ENCODE results near the gene TMPRSS11E.

Gene TMPRSS11E

GRCh38 chr4:68466751-68467150 lies 19.5 kb downstream of the TMPRSS11E start:
- no peak overlapping the region for H3K4me3 ChIP-seq (ENCODE audit: low read depth, low read length)
- H3K36me3 ChIP-seq: no peaks in the 10 kb centered on the region
- H3K9me3 ChIP-seq: no peaks in the 10 kb centered on the region
- no peaks in the 10 kb centered on the region for H3K27me3 ChIP-seq
- TF ChIP-seq CTCF (IDR thresholded peaks at IDR 0.05; ENCODE audit: low read depth, low read length): no peak
- no peak for DNase-seq
- H3K4me1 ChIP-seq: no peaks in the 10 kb centered on the region

- TF ChIP-seq CTCF (IDR thresholded peaks at IDR 0.05; ENCODE audit: low read depth, low read length): no peak
- no peaks in the 10 kb centered on the region for H3K9me3 ChIP-seq
- no peaks in the 10 kb centered on the region for H3K4me1 ChIP-seq
Measured at GRCh38 chr4:68469482-68469881, 22.2 kb downstream of the TMPRSS11E start.

GRCh38 chr4:68476191-68476590 lies 28.9 kb downstream of the TMPRSS11E start:
- Histone ChIP-seq H3K4me1 (no peaks in the 10 kb centered on the region), H3K9me3 (no peaks in the 10 kb centered on the region), H3K27me3 (no peaks in the 10 kb centered on the region), H3K4me3 (ENCODE audit: low read depth, low read length) (no peak overlapping the region), H3K36me3 (no peaks in the 10 kb centered on the region)
- TF ChIP-seq CTCF (IDR thresholded peaks at IDR 0.05; ENCODE audit: low read depth, low read length): no peak
- DNase-seq: no peak

More at GRCh38 chr4:68469482-68469881, 22.2 kb downstream of the TMPRSS11E start:
- DNase-seq: no peak
- no peaks in the 10 kb centered on the region for H3K36me3 ChIP-seq
- no peak overlapping the region for H3K4me3 ChIP-seq (ENCODE audit: low read depth, low read length)
- H3K27me3 ChIP-seq: no peaks in the 10 kb centered on the region

- no peaks in the 10 kb centered on the region for H3K9me3 ChIP-seq
- TF ChIP-seq CTCF (IDR thresholded peaks at IDR 0.05; ENCODE audit: low read depth, low read length): no peak
- no peak for DNase-seq
- no peaks in the 10 kb centered on the region for H3K4me1 ChIP-seq
- no peaks in the 10 kb centered on the region for H3K27me3 ChIP-seq
- no peaks in the 10 kb centered on the region for H3K36me3 ChIP-seq
- H3K4me3 ChIP-seq (ENCODE audit: low read depth, low read length): no peak overlapping the region
Measured at GRCh38 chr4:68489338-68489737, 42.1 kb downstream of the TMPRSS11E start.

- TF ChIP-seq CTCF (IDR thresholded peaks at IDR 0.05; ENCODE audit: low read depth, low read length): no peak
- H3K27me3 ChIP-seq: no peaks in the 10 kb centered on the region
- H3K36me3 ChIP-seq: no peaks in the 10 kb centered on the region
- no peaks in the 10 kb centered on the region for H3K9me3 ChIP-seq
- DNase-seq: peak; percentile 9
- no peaks in the 10 kb centered on the region for H3K4me1 ChIP-seq
- H3K4me3 ChIP-seq (ENCODE audit: low read depth, low read length): no peak overlapping the region
Measured at GRCh38 chr4:68490826-68491457, 43.7 kb downstream of the TMPRSS11E start.

GRCh38 chr4:68494688-68495087 lies 47.4 kb downstream of the TMPRSS11E start:
- H3K9me3 ChIP-seq: no peaks in the 10 kb centered on the region
- no peaks in the 10 kb centered on the region for H3K27me3 ChIP-seq
- no peaks in the 10 kb centered on the region for H3K4me1 ChIP-seq
- no peak for TF ChIP-seq CTCF (IDR thresholded peaks at IDR 0.05; ENCODE audit: low read depth, low read length)
- DNase-seq: no peak
- H3K36me3 ChIP-seq: no peaks in the 10 kb centered on the region
- H3K4me3 ChIP-seq (ENCODE audit: low read depth, low read length): no peak overlapping the region

Data from BE2C (cell line).